Left forelimb (tissue), 1 donor: ENCODE data around the gene MARK3.
"Not testable (repeated sequence)": the region's sequence is repeated elsewhere in the genome, so short reads cannot be mapped to it uniquely, and the experiment has no call there.

Experiments
- DNase-seq: peaks from one replicate; pipeline ENCODE4 v3.0.0-alpha.2; 2018; ENCODE audit warnings: low spot score

MARK3 gene

DNA sequence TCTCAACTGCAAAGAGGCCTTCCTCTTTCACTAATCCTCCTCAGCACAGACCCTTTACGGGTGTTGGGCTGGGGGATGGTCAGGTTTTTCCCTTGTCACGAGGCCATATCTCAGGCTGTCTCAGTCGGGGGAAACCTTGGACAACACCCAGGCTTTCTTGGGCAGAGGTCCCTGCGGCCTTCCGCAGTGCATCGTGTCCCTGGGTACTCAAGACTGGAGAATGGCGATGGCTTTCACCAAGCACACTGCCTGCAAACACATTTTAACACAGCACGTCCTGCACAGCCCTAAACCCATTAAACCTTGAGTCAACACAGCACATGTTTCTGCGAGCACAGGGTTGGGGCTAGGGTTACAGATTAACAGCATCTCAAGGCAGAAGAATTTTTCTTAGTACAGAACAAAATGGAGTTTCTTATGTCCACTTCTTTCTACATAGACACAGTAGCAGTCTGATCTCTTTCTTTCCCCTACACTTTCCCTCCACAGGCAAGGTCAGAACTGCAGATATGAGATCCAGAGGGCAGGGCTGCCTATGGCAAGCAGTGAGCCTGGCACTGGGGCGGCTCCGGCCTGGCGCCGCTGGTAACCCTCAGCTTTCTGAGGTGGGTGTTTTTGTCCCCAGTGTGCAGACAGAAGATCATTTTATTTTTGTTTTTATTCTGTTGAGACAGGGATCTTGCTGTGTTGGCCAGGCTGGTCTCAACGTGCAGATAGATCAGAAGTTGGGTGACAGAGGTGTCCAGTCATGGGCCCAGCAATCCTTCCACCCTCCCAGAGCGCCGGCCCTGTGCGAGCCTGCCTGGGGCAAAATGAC, 140.4 kb downstream of the MARK3 start:
- not testable (repeated sequence) for DNase-seq

DNA sequence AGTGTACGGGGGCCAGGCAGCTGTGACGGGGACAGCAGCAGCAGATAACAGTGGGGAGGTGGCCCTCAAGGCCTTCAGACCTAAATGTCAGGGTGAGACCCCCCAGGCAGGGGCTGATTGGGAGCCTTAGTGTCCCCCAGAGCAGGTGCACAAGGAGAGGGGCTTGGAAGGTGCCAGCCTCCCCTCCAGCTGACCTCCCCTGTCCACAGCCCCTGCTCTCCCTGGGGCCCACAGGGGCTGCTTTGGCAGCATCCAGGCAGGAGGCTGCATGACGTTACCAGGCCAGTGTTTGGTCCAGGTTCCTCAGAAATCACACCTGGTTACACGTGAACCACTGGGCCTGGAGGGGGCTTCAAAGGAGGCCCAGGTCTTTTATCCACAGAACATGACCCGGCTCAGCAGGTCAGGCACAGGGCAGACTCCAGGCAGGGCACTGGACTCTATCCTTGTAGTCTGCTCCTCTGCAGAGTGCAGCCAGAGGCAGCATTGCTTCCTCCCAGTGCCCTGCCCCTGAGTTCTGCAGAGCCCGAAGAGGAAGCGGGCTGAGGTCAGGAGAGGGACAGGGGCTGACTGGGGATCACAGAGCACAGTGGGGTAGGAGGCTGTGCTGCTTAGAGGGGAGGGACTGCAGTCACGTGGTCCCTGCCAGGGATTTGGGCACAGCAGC, 141.2 kb downstream of the MARK3 start:
- no peak for DNase-seq

DNA sequence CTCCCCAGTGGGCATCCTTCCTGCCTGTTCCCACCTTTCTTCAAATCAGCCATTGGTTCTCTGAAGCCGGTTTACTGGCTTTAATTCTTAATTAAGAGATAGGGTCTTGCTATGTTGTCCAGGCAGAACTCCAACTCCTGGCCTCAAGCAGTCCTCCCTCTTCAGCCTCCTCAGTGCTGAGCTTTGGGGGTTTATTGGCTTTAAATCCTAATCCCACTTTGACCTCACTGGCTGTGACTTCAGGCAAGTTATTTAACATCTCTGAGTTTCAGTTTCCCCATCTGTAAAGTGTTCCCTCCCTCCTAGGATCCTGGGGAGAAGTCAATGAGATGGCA, 141.7 kb downstream of the MARK3 start:
- DNase-seq: no peak

DNA sequence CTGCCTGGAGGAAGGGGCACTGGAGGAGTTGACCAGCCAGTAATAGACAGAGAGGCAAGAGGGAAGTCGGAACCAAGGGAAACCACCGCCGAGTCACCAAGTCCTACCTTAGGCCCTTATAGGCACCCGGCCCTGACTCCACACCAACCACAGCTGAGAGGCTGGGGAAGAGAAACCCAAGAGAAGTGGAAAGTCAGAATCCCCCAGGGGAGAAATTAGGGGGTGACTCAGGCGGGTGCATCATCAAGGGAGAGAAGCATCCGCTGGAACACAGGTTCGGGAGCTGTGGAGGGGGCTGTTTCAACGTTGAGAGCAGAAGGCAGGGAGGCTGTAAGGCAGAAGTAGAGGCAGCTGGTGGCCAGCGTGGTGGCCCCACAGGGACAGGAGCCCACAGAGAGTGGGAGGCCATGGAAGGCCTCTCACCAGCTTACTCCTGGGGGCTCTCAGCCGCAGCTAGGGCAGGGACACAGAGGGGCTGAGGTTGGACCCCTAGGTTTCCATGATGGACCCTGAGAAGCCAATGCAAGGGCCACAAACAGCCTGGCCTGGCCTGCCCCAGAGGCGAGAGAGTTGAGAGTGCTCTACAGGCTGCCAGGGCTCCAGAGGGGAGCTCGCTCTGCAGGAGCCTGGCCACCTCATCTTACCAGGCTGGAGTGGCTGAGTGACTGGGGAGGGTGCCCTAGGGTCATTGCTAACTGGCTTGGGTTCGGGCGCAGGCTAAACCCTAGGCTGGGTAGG, 142.4 kb downstream of the MARK3 start:
- DNase-seq: no peak

DNA sequence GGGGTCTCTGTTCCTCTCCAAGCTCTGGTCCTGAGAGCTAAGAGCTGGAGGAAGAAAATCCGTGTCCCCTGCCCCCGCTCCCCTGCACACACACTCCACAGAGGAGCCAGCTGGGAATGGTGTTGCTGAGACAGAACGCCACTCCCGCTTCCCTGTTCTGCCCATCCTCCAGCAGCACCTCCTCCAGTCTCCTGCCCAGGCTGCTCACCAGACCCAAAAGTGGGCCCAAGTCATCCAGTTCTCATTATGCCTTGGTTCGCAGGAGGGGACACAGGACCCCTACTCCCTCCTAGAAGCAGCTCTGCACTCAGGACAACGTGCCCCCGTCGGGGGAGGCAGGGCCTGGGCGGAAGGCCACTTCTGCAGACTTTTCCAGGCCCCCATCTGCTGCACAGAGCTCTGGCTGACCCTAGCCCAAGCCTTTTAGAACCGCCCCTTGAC, 143.0 kb downstream of the MARK3 start:
- no peak for DNase-seq

DNA sequence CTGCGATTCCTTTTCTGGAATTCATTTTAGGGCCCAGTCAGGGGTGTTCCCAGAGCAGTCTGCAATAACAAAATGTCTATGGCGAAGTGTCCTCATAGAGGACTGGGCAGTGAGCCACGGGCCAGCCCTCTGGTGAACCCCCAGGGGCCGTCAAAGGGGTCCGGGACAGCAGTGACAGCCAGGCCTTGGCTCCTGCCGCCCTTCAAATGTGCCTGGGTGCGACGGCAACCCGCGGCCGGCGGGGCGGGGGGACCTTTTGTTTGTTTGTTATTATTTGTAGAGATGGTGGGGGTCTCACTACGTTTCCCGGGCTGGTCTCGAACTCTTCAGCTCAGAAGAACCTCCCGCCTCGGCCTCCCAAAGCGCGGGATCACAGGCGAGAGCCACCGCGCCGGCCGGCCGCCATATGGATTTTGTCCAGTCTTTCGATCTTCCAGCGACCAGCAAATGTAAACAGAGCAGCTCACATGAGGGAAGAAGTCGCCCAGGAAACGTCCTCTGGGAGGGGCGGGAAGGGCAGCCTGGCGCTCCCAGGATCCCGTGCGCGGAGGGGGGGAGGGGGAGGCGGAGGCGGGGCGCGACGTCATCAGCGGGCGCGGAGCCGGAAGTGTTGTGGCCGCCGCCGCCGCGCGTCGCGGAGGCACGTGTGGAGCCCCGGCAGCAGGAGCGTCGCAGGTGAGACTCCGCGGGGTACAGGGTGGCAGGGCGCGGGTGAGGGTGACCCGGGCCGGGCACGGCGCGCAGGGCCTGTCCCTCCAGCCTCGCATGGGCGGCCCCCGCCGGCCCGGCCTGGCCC, 143.6 kb downstream of the MARK3 start, which contains the start of gene TRMT61A:
Gene TRMT61A (plus strand): TSS at position 610 of the 796 bp plus-strand sequence. CDS start 783 bp downstream, outside the sequence.
- peak; percentile 96 for DNase-seq

DNA sequence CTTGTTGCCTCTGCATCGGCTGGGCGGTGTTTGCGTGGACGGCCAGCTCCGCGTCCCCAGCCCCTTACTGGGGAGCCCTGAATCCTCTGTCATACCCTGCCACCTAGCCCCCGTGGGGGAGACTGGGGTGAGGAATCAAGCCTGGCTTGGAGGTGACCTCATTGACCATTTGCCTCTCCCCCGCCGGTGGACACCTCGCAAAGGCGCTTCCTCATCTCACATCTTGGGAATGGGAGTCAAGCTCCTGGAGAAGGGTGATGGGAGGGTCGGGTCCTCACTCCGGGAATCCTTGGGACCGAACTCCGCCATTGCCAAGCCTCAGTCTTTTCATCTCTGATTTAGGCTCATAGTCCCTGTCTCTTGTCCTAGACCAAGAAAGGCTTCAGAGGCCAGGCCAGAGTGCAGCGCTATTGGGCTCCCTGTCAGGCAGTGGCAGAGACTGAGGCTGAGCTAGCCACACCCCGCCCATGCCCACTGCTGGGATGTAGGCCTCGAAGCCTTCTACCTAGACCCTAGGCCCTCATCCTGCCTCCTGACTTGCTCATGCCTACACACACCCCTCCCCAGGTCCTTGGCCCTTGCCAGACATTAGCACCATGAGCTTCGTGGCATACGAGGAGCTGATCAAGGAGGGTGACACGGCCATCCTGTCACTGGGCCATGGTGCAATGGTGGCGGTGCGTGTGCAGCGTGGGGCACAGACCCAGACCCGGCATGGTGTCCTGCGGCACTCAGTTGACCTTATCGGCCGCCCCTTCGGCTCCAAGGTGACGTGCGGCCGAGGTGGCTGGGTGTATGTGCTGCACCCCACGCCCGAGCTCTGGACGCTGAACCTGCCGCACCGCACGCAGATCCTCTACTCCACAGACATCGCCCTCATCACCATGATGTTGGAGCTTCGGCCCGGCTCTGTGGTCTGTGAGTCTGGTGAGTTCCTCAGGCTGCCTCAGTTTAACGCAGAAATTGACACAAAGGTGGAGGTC, 144.5 kb downstream of the MARK3 start:
- no peak for DNase-seq

DNA sequence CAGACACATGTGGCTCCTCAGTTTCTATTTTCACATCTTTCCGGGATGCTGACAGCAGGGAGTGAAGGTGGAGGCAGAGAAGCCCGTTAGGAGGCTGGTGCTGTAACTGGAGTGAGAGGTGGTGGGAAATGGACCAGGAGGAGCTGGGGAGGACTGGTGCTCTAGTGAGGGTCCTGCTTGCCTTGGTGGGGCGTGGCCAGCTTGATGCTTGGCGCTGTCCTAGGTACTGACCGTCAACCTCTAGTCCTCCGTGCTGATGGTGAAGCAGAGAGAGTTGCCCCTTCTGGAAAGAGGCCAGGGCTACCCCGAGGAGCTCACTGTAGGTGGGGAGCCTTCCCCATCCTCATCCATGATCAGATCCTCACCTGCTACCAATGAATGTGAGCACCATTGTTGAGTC, 145.2 kb downstream of the MARK3 start:
- no peak for DNase-seq

DNA sequence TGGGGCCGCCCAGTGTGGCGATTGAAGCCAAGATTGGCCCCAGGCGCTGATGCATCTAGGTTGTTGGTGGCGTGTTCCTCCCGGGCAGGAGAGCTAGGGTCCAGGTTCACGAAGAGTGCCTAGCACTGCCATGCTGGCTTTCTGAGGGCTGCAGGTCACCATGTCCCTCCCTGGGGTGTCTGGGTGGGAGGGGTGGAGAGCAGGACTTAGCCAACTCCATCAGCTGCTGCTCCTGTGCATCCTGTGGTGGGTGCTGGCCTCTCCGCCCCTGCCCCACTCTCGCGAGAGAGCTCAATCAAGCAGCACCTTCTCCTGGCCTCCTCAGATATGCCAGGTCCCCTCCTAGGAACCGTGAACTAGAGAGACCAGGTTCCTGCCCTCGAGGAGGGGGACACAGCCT, 145.6 kb downstream of the MARK3 start:
- no peak for DNase-seq

DNA sequence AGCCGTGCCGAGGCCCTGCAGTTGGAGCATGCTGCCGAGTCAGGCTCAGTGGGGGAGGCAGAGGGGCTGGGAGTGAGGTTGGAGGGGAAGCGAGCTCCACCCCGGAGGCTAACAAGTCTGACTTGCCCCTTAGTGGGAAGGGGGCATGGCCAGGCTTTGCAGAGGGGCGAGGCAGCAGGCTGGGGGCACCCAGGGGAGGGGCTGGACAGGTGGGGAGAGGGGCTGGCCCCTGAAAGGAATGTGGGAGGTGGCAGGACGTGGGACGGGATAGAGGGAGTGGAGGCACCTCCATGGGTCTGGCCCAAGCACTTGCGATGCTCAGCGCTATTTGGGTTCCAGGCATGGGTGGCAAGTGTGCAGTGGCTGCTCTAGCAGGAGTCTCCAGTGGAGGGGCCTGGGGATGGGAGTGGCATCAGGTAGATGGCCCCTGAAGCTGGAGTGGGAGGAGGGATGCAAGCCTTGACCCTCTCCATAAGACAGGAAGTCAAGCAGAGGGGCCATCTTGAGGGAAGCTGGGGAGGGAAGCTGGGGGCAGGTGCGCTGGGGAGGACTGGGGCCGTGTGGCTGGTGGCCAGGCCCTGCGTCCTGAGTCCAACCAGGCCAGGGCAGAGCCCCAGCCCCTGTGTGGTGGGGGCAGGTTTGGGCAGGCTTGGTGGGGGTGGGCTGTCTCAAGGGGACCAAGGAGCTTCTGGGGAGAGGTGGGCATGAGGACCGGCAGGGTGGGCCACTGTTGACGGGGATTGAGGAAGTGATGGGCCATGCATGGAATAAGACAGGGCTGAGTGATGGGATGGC, 146.4 kb downstream of the MARK3 start:
- DNase-seq: no peak

DNA sequence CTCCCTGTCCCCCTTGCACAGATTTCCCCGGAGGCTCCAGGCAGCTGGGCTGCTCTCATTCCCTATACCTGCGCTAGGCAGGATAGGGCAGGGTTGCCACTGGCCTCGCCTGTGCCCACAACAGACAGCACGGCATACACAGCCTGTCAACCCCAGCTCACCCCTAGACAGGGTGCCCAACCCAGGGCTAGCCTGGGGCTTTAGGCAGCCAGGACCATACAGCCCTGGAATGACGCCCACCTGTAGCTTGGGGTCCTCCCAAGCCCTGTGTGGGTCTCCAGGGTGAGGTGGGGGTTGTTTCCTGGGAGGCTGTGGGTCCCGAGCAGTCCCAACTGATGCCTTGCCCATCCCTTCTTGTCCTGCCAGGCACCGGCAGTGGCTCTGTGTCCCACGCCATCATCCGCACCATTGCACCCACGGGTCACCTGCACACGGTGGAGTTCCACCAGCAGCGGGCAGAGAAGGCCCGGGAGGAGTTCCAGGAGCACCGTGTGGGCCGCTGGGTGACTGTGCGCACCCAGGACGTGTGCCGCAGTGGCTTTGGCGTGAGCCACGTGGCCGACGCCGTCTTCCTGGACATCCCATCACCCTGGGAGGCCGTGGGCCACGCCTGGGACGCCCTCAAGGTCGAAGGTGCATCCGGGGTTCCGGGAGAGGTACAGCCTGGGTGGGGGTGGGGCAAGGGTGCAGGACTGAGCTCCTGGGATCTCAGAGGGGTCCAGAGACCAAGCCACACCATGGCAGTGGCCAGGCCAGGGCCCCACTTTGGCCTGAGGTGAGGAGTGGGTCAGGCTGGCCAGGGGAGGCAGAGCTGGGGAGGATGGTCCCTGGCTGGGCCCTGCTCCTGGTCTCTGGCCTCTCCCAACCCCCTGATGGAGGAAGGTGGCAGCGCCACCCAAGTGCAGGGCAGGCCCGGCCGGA, 147.3 kb downstream of the MARK3 start:
- no peak for DNase-seq

DNA sequence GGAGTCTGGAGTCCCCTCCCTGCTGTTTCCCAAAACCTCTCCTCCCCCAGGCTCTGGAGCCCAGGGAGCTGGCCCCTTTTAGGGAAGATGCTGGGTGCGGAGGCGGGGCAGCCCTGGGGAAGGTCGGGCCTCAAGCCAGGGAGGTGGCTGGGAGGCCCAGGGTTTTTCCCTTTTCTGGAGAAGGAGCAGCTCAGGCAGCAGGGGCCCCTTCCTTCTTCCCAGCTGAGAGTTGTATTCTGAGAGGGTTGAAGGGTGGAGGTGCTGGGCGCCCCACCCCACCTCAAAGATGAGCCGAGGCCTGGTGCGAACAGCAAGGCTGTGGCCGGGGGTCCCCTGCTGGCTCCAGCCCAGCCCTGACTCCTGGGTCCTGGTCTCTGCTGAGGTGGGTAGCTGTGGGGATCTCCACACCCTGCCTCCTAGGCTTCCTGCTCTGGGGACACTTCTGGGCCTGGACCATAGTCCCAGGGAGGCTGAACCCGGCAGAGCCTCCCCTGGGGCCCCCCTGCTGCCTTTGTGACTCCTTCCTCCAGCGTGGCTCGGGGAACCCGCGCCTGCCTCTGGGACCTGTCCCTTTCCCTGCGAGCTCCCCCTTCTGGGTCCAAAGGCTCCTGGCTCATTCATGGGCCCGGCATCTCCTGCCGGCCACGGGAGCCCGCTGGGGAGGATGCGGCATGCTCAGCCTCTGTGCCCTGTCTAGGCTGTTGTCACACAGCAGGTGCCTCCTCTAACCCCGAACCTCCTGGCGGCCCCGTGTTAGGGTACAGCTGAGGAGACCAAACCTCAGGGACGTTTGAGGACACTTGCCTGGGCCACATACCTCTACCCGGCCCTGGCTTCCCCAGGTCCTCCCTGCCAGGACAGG, 148.2 kb downstream of the MARK3 start:
- DNase-seq: no peak

DNA sequence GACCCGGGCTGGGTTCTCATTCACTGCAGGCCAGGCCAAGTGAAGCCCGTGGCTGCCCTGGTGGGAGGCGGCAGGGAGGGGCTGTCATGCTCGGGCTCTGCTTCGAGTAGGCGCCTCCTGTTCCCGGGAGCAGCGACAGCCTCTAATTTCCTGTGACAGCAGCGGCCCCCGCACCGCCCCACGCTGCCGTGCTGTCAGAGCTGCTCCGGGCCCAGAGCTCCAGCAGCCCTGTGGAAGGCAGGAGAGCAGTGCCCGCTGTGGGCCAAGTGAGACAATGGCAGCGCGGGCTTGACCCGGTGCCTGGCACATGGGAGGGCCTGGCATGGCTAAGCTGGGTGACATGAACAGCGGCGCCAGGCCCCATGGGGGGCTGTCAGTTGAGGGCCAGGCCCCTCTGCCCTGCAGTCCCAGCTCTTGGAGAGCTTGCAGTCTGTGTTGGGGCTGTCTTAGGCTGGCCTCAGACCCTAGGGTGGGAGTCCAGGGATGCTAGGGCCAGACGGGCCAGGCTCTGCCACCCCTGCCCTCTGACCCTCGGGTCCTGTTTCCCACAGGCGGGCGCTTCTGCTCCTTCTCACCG, 148.9 kb downstream of the MARK3 start:
- DNase-seq: no peak

DNA sequence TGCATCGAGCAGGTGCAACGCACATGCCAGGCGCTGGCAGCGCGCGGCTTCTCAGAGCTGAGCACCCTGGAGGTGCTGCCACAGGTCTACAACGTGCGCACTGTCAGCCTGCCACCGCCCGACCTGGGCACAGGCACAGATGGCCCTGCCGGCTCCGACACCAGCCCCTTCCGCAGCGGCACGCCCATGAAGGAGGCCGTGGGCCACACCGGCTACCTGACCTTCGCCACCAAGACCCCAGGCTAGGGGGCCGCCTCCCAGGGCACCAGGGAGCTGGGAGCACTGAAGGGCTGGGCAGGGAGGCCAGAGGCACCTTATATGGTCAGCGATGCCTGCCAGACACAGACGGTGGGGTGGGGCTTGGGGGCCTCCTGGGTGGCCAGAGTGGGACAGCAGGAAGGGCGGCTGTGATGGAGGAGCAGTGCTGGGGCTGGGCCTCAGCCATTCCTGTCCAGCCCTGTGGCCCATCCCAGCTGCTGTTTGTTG, 149.4 kb downstream of the MARK3 start:
- no peak for DNase-seq

DNA sequence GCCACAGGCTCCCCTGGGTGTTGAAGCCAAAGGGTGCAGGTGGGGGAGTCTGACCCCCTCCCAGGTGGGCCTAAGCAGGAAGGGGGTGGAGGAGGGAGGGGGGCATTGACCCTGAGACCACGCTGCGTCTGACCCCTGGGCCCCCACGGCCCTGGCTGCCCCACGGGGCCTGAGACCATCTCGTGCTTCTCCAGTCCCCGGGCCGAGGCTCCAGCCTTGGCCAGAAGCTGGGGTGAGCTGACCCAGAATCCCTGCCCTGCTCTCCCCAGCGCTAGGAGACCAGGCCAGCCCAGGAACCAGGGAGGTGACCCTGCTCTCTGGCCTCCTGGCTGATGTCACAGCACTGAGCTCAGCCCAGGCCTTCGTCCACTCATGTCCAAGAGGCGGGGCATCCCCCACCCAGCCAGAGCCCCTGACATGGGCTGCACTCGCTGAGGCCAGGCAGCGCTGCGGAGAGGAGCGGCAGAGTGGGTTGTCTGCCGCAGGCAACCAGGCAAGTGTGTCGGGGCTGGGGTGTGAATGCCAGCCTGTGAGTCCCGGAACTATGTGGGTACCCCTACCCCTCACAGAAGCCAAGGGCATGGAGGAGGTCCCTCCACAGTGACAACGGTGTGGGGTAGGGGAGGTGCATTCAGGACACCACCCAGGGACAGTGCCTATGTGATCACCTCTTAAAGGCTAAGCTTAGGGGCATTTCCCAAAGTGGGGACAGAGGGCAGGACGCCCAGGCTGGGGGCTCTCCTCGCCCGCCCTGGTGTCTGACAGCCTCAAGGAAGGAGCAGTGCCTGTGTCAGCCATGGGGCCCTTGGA, 150.1 kb downstream of the MARK3 start:
- DNase-seq: no peak

DNA sequence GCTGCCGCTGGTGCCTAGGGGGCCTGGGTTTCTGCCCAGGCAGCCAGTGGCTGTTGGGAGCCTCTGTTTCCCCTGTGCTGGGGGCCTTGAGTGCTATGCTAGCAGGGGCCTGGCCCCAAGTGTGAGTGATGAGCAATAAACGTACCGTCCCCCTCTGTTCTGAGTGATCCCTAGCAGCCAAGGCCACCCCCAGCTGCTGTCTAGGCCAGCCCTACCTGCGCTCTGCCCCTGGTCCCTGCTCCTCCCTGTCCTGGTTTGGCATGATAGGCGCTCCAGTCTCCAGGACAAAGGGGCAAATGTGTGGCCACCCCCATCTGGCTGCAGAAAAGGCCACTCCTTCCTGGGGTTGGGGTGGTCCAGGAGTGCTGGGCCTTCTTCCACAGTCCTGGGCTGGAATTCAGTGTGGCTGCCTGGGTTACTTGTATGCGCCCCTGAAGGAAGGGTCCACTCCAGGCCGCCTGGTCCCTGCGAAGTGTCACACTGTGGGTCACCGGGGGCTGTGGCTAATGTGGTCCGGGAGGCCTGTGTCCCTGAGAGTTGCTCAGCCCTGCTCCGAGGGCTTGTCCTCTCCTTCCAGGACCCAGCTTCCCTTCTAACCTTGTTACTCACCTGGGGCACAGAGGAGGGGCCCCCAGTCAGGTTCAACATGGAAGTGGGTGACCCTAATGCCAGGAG, 150.8 kb downstream of the MARK3 start:
- DNase-seq: no peak
